ENCODE results near the gene KIF13A. TPM values are rescaled to one million over a fixed set of nuclear protein-coding genes. Genes with fewer than 3 reads are reported as not detected.

The KIF13A gene
- total and polyA plus RNA-seq, 2 donors from 2014 or later: 12.6 to 35.9 TPM

GRCh38 chr6:17932330-17932852 is 55.0 kb downstream of the KIF13A start:
- Histone ChIP-seq H3K36me3 (ENCODE audit: control insufficient read depth in 2 of 3, insufficient read depth in 3 of 3, low read length in 3 of 3) (no peaks in the 10 kb centered on the region), H3K9me3 (ENCODE audit: control insufficient read depth in 2 of 3, insufficient read depth in 1 of 3, low read length in 3 of 3) (no peaks in the 10 kb centered on the region), H3K4me1 (ENCODE audit: control insufficient read depth in 2 of 3, insufficient read depth in 2 of 3, low read depth in 1 of 3, low read length in 3 of 3) (peaks cover 0 to 16% (median 0%) of the 10 kb centered on the region in 3 donors), H3K27ac (ENCODE audit: low read depth in 2 of 2, low read length in 2 of 2) (no peak overlapping the region), H3K27me3 (ENCODE audit: control insufficient read depth, insufficient read depth, low read length) (no peaks in the 10 kb centered on the region), H3K9ac (ENCODE audit: low read length in 3 of 3) (no peak overlapping the region), H3K4me3 (ENCODE audit: low read length in 3 of 3) (no peak overlapping the region)
- FAIRE-seq: no peak
- intact Hi-C loops (cut with DNase I): no loop called here
- DNase-seq: no peak
- TF ChIP-seq CTCF (IDR thresholded peaks at IDR 0.05; ENCODE audit: borderline replicate concordance, extremely low read depth, insufficient read depth): no peak

- H3K9me3 ChIP-seq (ENCODE audit: control insufficient read depth in 2 of 3, insufficient read depth in 1 of 3, low read length in 3 of 3): no peaks in the 10 kb centered on the region
- H3K27me3 ChIP-seq (ENCODE audit: control insufficient read depth, insufficient read depth, low read length): no peaks in the 10 kb centered on the region
- H3K36me3 ChIP-seq (ENCODE audit: control insufficient read depth in 2 of 3, insufficient read depth in 3 of 3, low read length in 3 of 3): no peaks in the 10 kb centered on the region
- intact Hi-C loops (cut with DNase I): no loop called here
- peak overlapping the region in 1 of 2 donors; percentile 10 for H3K27ac ChIP-seq (ENCODE audit: low read depth in 2 of 2, low read length in 2 of 2)
- no peak overlapping the region for H3K9ac ChIP-seq (ENCODE audit: low read length in 3 of 3)
- no peak for TF ChIP-seq CTCF (IDR thresholded peaks at IDR 0.05; ENCODE audit: borderline replicate concordance, extremely low read depth, insufficient read depth)
- FAIRE-seq (no peak), DNase-seq (no peak)
- H3K4me3 ChIP-seq (ENCODE audit: low read length in 3 of 3): no peak overlapping the region
- H3K4me1 ChIP-seq (ENCODE audit: control insufficient read depth in 2 of 3, insufficient read depth in 2 of 3, low read depth in 1 of 3, low read length in 3 of 3): peaks cover 0 to 16% (median 0%) of the 10 kb centered on the region in 3 donors
These were observed 56.2 kb downstream of the KIF13A start for GRCh38 chr6:17931227-17931626.

GRCh38 chr6:17930321-17930993 is 57.0 kb downstream of the KIF13A start:
- Histone ChIP-seq H3K36me3 (ENCODE audit: control insufficient read depth in 2 of 3, insufficient read depth in 3 of 3, low read length in 3 of 3) (no peaks in the 10 kb centered on the region), H3K27ac (ENCODE audit: low read depth in 2 of 2, low read length in 2 of 2) (peak overlapping the region in 1 of 2 donors; percentile 45), H3K9ac (ENCODE audit: low read length in 3 of 3) (no peak overlapping the region), H3K4me3 (ENCODE audit: low read length in 3 of 3) (no peak overlapping the region), H3K4me1 (ENCODE audit: control insufficient read depth in 2 of 3, insufficient read depth in 2 of 3, low read depth in 1 of 3, low read length in 3 of 3) (peaks cover 0 to 16% (median 0%) of the 10 kb centered on the region in 3 donors), H3K9me3 (ENCODE audit: control insufficient read depth in 2 of 3, insufficient read depth in 1 of 3, low read length in 3 of 3) (no peaks in the 10 kb centered on the region), H3K27me3 (ENCODE audit: control insufficient read depth, insufficient read depth, low read length) (no peaks in the 10 kb centered on the region)
- FAIRE-seq: no peak
- DNase-seq: peak in 1 of 5 donors; percentile 26
- intact Hi-C loops (cut with DNase I): no loop called here
- no peak for TF ChIP-seq CTCF (IDR thresholded peaks at IDR 0.05; ENCODE audit: borderline replicate concordance, extremely low read depth, insufficient read depth)

All from kidney (tissue), 14 donors.